IPS-15b (cell line): Measurements from ENCODE around the gene SNRPD2.
A peak's percentile ranks its signal among the peaks of the same experiment; 100 is the strongest.
"Not testable (repeated sequence)": the region's sequence is repeated elsewhere in the genome, so short reads cannot be mapped to it uniquely, and the experiment has no call there.

Source experiments
- H3K27me3 ChIP-seq: one replicate; pipeline ENCODE4 v1.6.1; 2013; ENCODE audit warnings: low read length; ENCODE audit not compliant: control insufficient read depth, insufficient read depth
- H3K36me3 ChIP-seq: one replicate; pipeline ENCODE4 v1.6.1; 2013; ENCODE audit warnings: low read length; ENCODE audit not compliant: control insufficient read depth, insufficient read depth
- H3K4me1 ChIP-seq: one replicate; pipeline ENCODE4 v1.6.1; 2013; ENCODE audit warnings: mild to moderate bottlenecking, low read length; ENCODE audit not compliant: control insufficient read depth, insufficient read depth
- H3K4me3 ChIP-seq: one replicate; pipeline ENCODE4 v1.5.1; 2013; ENCODE audit warnings: low read depth, low read length
- H3K9ac ChIP-seq: one replicate; pipeline ENCODE4 v1.6.1; 2013; ENCODE audit warnings: low read depth, mild to moderate bottlenecking, low read length
- H3K9me3 ChIP-seq: one replicate; pipeline ENCODE4 v1.6.1; 2013; ENCODE audit warnings: mild to moderate bottlenecking, low read length; ENCODE audit not compliant: control insufficient read depth, insufficient read depth

Gene SNRPD2

DNA sequence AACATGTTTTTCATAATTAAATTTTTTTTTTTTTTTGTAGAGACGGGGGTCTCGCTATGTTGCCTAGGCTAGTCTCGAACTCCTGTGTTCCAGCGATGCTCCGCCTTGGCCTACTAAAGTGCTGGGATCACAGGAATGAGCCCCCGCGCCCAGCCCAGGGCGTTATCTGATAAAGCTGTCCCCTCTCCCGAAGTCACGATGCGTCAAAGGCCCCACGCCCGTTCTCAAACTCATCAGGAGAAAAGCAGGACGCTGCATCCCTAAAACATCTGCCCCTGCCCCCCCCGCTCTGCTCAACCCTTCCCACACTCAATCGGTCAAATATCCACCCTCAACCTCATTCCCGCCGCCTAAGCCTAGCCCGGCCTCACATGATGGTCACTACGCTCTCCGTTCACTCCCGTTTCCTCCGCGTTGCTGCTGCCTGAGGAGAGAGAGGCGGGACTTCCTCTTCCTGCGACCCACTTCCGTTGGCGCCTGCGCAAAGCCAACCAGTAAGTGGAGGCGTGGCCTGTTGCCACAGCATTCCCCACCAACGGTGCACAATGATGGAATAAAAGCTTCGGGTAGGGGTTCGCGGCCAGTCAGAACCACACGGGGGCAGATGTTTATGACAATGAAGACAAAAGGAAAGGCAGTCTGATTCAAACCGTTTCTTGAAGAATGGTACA is at the start of gene SNRPD2:
SNRPD2 (minus strand) TSS at position 438 of the 671 bp plus-strand sequence; CDS start at position 373, 65 bp downstream.
- Histone ChIP-seq H3K27me3 (no peaks in the 10 kb centered on the region), H3K9ac (peak within 1 kb of the TSS; percentile 87), H3K4me1 (peaks cover 2% of the 10 kb centered on the region), H3K4me3 (peak within 1 kb of the TSS; percentile 94), H3K9me3 (no peaks in the 10 kb centered on the region), H3K36me3 (peaks cover 35% of the 10 kb centered on the region)

- no peaks in the 10 kb centered on the region for H3K36me3 ChIP-seq
- no peaks in the 10 kb centered on the region for H3K27me3 ChIP-seq
- no peaks in the 10 kb centered on the region for H3K4me1 ChIP-seq
- no peak overlapping the region for H3K9ac ChIP-seq
- H3K9me3 ChIP-seq = no peaks in the 10 kb centered on the region
- no peak overlapping the region for H3K4me3 ChIP-seq
Measured at GRCh38 chr19:45739498-45740439, 48.0 kb upstream of the SNRPD2 start.

GRCh38 chr19:45733160-45733810 is 41.5 kb upstream of the SNRPD2 start, which contains the start of gene MEIOSIN:
Gene MEIOSIN (plus strand): TSS chr19:45733439. CDS start chr19:45735377, 1,938 bp downstream.
- Histone ChIP-seq H3K36me3 (no peaks in the 10 kb centered on the region), H3K9me3 (no peaks in the 10 kb centered on the region), H3K4me1 (peaks cover 8% of the 10 kb centered on the region), H3K27me3 (no peaks in the 10 kb centered on the region), H3K4me3 (no peak within 1 kb of the TSS), H3K9ac (no peak within 1 kb of the TSS)

GRCh38 chr19:45730368-45731288 is 38.9 kb upstream of the SNRPD2 start, which contains the start of gene FBXO46:
Gene FBXO46 (minus strand): TSS chr19:45730896. CDS start chr19:45713495, 17,401 bp downstream.
- Histone ChIP-seq H3K9ac (peak within 1 kb of the TSS; percentile 87), H3K4me1 (peaks cover 8% of the 10 kb centered on the region), H3K4me3 (peak within 1 kb of the TSS; percentile 88), H3K36me3 (no peaks in the 10 kb centered on the region), H3K9me3 (no peaks in the 10 kb centered on the region), H3K27me3 (no peaks in the 10 kb centered on the region)

- H3K36me3 ChIP-seq = no peaks in the 10 kb centered on the region
- H3K27me3 ChIP-seq = no peaks in the 10 kb centered on the region
- peak overlapping the region; percentile 88 for H3K4me3 ChIP-seq
- H3K4me1 ChIP-seq = peaks cover 8% of the 10 kb centered on the region
- H3K9me3 ChIP-seq = no peaks in the 10 kb centered on the region
- H3K9ac ChIP-seq = peak overlapping the region; percentile 87
Measured at GRCh38 chr19:45729800-45730290, 38.1 kb upstream of the SNRPD2 start.

- not testable (repeated sequence) for H3K9me3 ChIP-seq, H3K9ac ChIP-seq, H3K4me1 ChIP-seq, H3K27me3 ChIP-seq, H3K4me3 ChIP-seq, H3K36me3 ChIP-seq
Measured at GRCh38 chr19:45728683-45729082, 36.9 kb upstream of the SNRPD2 start.

GRCh38 chr19:45720065-45720464 is 28.3 kb upstream of the SNRPD2 start:
- not testable (repeated sequence) for H3K9ac ChIP-seq, H3K36me3 ChIP-seq, H3K9me3 ChIP-seq, H3K4me3 ChIP-seq, H3K27me3 ChIP-seq
- peaks cover 11% of the 10 kb centered on the region for H3K4me1 ChIP-seq

DNA sequence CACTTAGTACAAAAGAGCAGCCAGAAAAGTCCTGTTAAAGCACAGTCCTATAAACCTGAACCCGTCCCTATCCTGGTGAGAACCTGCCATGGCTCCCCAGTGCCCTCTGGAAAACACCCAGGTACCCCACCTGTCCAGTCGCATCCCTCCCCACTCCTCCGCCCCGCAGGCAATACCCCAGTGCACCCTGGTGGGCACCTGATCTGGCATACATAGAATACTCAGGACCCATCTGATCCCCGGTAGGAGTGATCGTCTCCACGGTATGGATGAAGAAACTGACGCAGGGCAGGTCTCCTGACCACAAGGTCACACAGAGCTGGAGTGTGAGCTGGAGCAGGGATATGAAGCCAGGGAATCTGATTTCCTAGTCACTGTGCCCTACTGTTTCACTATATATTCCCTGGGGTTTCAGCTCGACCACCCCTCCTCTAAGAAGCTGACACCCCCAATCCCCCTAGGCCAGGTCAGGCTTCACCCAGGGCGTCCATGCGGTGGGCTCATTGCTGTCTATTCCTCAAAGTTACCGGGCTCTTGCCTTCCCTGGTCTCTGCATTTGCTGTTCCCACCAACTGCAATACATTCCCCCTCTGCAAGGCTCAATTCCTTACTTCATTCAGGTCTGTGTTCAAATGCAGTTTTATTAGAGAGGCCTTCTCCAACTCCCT is 26.4 kb upstream of the SNRPD2 start:
- H3K4me1 ChIP-seq = peaks cover 11% of the 10 kb centered on the region
- H3K4me3 ChIP-seq = peak overlapping the region; percentile 80
- H3K9ac ChIP-seq = peak overlapping the region; percentile 82
- H3K36me3 ChIP-seq = peaks cover 4% of the 10 kb centered on the region
- H3K9me3 ChIP-seq = no peaks in the 10 kb centered on the region
- no peaks in the 10 kb centered on the region for H3K27me3 ChIP-seq

GRCh38 chr19:45717131-45717982 is 25.6 kb upstream of the SNRPD2 start:
- H3K9me3 ChIP-seq = no peaks in the 10 kb centered on the region
- peak overlapping the region; percentile 87 for H3K9ac ChIP-seq
- no peaks in the 10 kb centered on the region for H3K27me3 ChIP-seq
- peak overlapping the region; percentile 90 for H3K4me3 ChIP-seq
- peaks cover 11% of the 10 kb centered on the region for H3K4me1 ChIP-seq
- peaks cover 11% of the 10 kb centered on the region for H3K36me3 ChIP-seq
